Transverse colon (tissue), 4 donors: ENCODE results near the gene PTX4. TPM values are rescaled to one million over a fixed set of nuclear protein-coding genes. Genes with fewer than 3 reads are reported as not detected.

Experiments used
- DNase-seq: peaks from one replicate; pipeline ENCODE4 v3.0.0-alpha.2; 2019
- H3K27ac ChIP-seq, 4 donors: fragments of 200-600 bp; sonication (generic); 2 replicates each; pipeline ENCODE4 v1.5.1; 2016 to 2018; ENCODE audit warnings: inconsistent platforms in 4 of 4
- H3K27me3 ChIP-seq: fragments of 200-600 bp; sonication (generic); 2 replicates; pipeline ENCODE4 v1.5.1; 2017; ENCODE audit warnings: inconsistent platforms
- H3K36me3 ChIP-seq, 4 donors: fragments of 200-600 bp; sonication (generic); 2 replicates each; pipeline ENCODE4 v1.5.1; 2017 to 2019; ENCODE audit warnings: inconsistent platforms in 4 of 4
- H3K4me1 ChIP-seq, 4 donors: fragments of 200-600 bp; sonication (generic); 2 replicates each; pipeline ENCODE4 v1.5.1; 2017 to 2020; ENCODE audit warnings: inconsistent platforms in 4 of 4
- H3K4me3 ChIP-seq, 4 donors: fragments of 200-600 bp; sonication (generic); 1 replicate in 1 of 4; 2 replicates in 3 of 4; pipeline versions ENCODE4 v1.5.1 to v1.6.1; 2017 to 2019; ENCODE audit warnings: inconsistent platforms in 4 of 4
- H3K9me3 ChIP-seq, 2 donors: fragments of 200-600 bp; sonication (generic); 2 replicates each; pipeline ENCODE4 v1.5.1; 2017 to 2019; ENCODE audit warnings: inconsistent platforms in 2 of 2
- EP300 ChIP-seq: sonication (generic); formaldehyde crosslinking; IDR thresholded peaks from one replicate; pipeline ENCODE4 v1.6.1; 2017; ENCODE audit warnings: antibody characterized with exemption, low read depth
- POLR2A ChIP-seq: fragments of 450-650 bp; IDR thresholded peaks from one replicate; pipeline ENCODE4 v1.6.1; 2016; ENCODE audit warnings: antibody characterized with exemption, mild to moderate bottlenecking, moderate library complexity
- POLR2AphosphoS5 ChIP-seq, 3 donors: sonication (generic); formaldehyde crosslinking; IDR thresholded peaks; one replicate each; pipeline ENCODE4 v1.6.1; 2016; ENCODE audit warnings: antibody characterized with exemption in 3 of 3
- WGBS, 2 donors: methylation state at CpG; one replicate each; pipeline ENCODE4 v1.1.5; 2018; ENCODE audit warnings: low coverage in 1 of 2; 5-methylcytosine and 5-hydroxymethylcytosine counted together
- in situ Hi-C, 4 donors: fragments of 200-750 bp; cut with MboI; loops; one replicate each; pipeline versions ENCODE4 v1.15.0 to v1.15.1; 2017; ENCODE audit warnings: low sequenced_read_pairs in 3 of 4, low pct_ligation_motif_present in 1 of 4, low pct_unique_long_range_greater_than_20kb in 1 of 4
- intact Hi-C: fragments of 100-400 bp; cut with DNase I; formaldehyde crosslinking; loops from one replicate; pipeline ENCODE4 v1.15.1; 2023; ENCODE audit warnings: low total_unique reads
- total RNA-seq, 4 donors: library from RNA; depleted of rRNA; stranded (reverse); fragments of >200 nt; gene quantifications; one replicate each; pipeline ENCODE4 v1.1.0, GENCODE V29; 2016
- TF ChIP-seq, protein P1 (sequence below), 5 experiments: fragments of 200-600 bp in 3 of 5; fragments of 450-650 bp in 2 of 5; sonication (generic) in 3 of 5; IDR thresholded peaks; 1 replicate in 2 of 5; 2 replicates in 3 of 5; pipeline ENCODE4 v1.5.1; 2016 to 2017; ENCODE audit warnings: antibody characterized with exemption in 5 of 5, inconsistent platforms in 3 of 5, mild to moderate bottlenecking in 2 of 5, moderate library complexity in 1 of 5

Gene PTX4
- total RNA-seq, 4 donors from 2014 or later, result not detected

DNA sequence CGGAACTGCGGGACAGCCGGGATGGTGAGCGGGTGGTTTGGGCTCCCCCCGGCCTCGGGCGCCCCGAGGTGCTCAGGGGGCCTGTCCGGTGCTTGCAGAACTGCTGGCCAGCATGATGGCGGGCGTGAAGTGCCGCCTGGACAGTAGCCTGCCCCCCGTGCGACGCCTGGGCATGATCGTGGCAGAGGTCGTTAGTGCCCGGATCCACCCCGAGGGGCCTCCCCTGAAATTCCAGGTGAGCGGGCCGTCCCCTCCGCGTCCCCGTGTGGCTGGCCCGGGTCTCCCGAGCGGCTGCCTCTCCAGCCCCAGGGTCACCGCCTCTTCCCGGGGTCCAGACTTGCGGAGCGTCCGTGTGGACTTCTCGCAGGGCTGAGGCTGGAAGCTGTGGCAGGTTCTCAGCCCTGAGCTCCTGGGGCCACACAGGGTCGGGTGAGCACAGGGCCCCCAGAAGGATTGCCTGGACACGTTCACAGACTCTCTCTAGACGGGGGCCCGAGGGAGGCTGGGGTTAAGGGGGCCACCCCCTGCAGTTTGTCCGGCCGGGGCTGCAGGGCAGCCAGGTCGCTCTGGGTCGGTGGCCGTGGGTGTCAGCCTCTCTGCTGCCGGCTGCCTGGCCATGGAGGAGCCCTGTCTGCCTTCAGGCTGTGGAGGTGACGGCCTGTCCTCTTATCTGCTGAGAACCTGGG lies 11.9 kb upstream of the PTX4 start:
- Histone ChIP-seq H3K27me3 (no peaks in the 10 kb centered on the region), H3K4me1 (no peaks in the 10 kb centered on the region), H3K4me3 (no peak overlapping the region), H3K9me3 (no peaks in the 10 kb centered on the region), H3K27ac (no peak overlapping the region), H3K36me3 (peaks cover 0 to 38% (median 17%) of the 10 kb centered on the region in 4 donors)
- in situ Hi-C loops, result no loop called here
- DNase-seq, result no peak
- 93% methylated on average over 26 of the region's 44 CpGs; no CpG with 5 or more reads in 1 of the 2 donors for WGBS, 2 donors
- intact Hi-C loops, result no loop called here
- TF ChIP-seq EP300, result no peak
- TF ChIP-seq POLR2AphosphoS5 (IDR thresholded peaks at IDR 0.05), result no peak
- no peak for TF ChIP-seq POLR2A
- TF ChIP-seq, protein P1, sequence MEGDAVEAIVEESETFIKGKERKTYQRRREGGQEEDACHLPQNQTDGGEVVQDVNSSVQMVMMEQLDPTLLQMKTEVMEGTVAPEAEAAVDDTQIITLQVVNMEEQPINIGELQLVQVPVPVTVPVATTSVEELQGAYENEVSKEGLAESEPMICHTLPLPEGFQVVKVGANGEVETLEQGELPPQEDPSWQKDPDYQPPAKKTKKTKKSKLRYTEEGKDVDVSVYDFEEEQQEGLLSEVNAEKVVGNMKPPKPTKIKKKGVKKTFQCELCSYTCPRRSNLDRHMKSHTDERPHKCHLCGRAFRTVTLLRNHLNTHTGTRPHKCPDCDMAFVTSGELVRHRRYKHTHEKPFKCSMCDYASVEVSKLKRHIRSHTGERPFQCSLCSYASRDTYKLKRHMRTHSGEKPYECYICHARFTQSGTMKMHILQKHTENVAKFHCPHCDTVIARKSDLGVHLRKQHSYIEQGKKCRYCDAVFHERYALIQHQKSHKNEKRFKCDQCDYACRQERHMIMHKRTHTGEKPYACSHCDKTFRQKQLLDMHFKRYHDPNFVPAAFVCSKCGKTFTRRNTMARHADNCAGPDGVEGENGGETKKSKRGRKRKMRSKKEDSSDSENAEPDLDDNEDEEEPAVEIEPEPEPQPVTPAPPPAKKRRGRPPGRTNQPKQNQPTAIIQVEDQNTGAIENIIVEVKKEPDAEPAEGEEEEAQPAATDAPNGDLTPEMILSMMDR (IDR thresholded peaks at IDR 0.05), result no peak

DNA sequence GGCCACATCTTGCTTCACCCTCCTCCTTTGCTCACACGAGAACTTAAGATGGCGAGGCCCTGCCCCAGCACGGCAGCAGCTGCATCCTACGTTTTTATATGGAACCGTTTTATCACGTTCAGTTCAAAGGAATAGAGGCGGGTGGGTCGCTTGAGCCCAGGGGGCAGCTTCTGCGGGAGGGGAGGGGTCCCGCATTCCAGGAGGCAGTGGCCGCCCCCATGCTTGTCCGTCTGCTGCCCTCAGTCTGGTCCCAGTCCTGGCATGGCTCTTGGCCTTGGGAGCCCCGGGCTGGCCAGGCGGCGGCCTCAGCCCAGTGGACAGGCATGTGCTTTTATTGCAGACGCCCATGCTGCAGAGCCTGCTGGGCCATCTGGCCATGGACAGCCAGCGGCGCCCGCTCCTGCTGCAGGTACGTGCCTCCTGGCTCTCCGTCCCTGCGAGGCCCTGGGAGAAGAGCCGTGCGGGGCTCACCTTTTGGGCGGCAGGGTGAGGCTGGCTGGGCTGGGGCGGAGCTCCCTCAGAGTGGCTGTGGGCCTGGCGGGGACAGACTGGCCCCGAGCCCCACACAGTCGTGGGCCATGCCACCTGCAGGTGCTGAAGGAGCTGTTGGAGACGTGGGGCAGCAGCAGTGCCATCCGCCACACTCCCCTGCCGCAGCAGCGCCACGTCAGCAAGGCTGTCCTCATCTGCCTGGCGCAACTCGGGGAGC lies 11.2 kb upstream of the PTX4 start:
- peaks cover 0 to 38% (median 17%) of the 10 kb centered on the region in 4 donors for H3K36me3 ChIP-seq
- in situ Hi-C loops, result no loop called here
- no peaks in the 10 kb centered on the region for H3K27me3 ChIP-seq
- no peak overlapping the region for H3K4me3 ChIP-seq
- no peak for DNase-seq
- H3K4me1 ChIP-seq, result peaks cover 0 to 1% (median under 1%) of the 10 kb centered on the region in 4 donors
- intact Hi-C loops, result no loop called here
- no peak for TF ChIP-seq POLR2A
- TF ChIP-seq, protein P1 (IDR thresholded peaks at IDR 0.05), result no peak
- TF ChIP-seq POLR2AphosphoS5 (IDR thresholded peaks at IDR 0.05), result no peak
- no peak for TF ChIP-seq EP300
- WGBS, 2 donors, result 80 to 94% methylated on average over 2 to 36 of the region's 36 CpGs
- H3K27ac ChIP-seq, result no peak overlapping the region
- no peaks in the 10 kb centered on the region for H3K9me3 ChIP-seq

DNA sequence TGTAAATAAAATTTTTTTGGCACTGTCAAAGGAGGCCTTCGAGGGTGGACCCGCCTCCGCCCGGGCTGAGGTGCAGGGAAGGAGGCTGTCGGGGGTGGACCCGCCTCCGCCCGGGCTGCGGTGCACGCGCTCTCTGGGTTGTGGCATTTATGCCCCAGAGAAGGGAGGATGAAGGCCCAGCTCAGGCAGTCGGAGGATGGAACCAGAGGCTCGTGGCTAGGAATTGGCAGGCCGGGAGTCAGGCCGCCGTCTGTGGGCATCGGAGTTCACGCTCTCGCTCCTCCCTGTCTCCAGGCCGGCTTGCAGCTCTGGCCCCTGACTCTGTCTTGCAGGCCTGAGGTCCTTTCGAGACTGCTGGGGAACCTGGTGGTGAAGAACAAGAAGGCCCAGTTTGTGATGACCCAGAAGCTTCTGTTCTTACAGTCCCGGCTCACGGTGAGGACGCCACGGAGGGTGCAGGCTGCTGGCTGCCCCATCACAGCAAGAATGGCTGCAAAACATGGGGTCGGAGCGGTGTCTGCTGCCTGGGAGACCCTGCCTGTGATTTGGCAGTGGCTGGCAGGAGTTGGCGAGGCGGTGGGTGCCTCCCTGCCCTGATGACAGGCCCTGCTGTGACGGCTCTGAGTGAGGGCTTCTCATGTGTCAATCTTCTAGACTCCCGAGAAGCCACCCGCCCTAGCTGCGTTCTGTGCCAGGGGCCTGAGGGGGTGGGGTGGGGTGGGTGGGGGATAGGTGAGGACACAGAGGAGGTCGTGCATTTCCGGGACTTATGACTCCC lies 10.3 kb upstream of the PTX4 start:
- Histone ChIP-seq H3K9me3 (no peaks in the 10 kb centered on the region), H3K4me3 (no peak overlapping the region), H3K4me1 (peaks cover 0 to 10% (median 8%) of the 10 kb centered on the region in 4 donors), H3K36me3 (peaks cover 0 to 38% (median 17%) of the 10 kb centered on the region in 4 donors), H3K27ac (no peak overlapping the region), H3K27me3 (no peaks in the 10 kb centered on the region)
- no peak for TF ChIP-seq EP300
- intact Hi-C loops, result no loop called here
- DNase-seq, result no peak
- WGBS, 2 donors, result 89 to 92% methylated on average over 7 to 23 of the region's 35 CpGs
- in situ Hi-C loops, result no loop called here

- H3K27ac ChIP-seq, result no peak overlapping the region
- H3K4me1 ChIP-seq, result peaks cover 5 to 21% (median 19%) of the 10 kb centered on the region in 4 donors
- DNase-seq, result no peak
- no peaks in the 10 kb centered on the region for H3K27me3 ChIP-seq
- no peaks in the 10 kb centered on the region for H3K9me3 ChIP-seq
- in situ Hi-C loops (no loop called here), intact Hi-C loops (no loop called here)
- H3K4me3 ChIP-seq, result no peak overlapping the region
- H3K36me3 ChIP-seq, result peaks cover 0 to 22% (median 9%) of the 10 kb centered on the region in 4 donors
- WGBS, 2 donors, result 88% methylated on average over 18 of the region's 21 CpGs; no CpG with 5 or more reads in 1 of the 2 donors
- TF ChIP-seq POLR2AphosphoS5 (IDR thresholded peaks at IDR 0.05) (no peak), POLR2A (no peak), EP300 (no peak)
- TF ChIP-seq, protein P1 (IDR thresholded peaks at IDR 0.05), result no peak
These were observed 8.4 kb upstream of the PTX4 start for GRCh38 chr16:1497014-1497598.
